Measurements from ENCODE around the gene SNRNP25. TPM values are rescaled to one million over a fixed set of nuclear protein-coding genes. Genes with fewer than 3 reads are reported as not detected.
"Not testable (repeated sequence)": the region's sequence is repeated elsewhere in the genome, so short reads cannot be mapped to it uniquely, and the experiment has no call there.

The SNRNP25 gene
- total and polyA plus RNA-seq, 5 experiments from 2014 or later: 9.5 to 30.2 (median 20.2) TPM

DNA sequence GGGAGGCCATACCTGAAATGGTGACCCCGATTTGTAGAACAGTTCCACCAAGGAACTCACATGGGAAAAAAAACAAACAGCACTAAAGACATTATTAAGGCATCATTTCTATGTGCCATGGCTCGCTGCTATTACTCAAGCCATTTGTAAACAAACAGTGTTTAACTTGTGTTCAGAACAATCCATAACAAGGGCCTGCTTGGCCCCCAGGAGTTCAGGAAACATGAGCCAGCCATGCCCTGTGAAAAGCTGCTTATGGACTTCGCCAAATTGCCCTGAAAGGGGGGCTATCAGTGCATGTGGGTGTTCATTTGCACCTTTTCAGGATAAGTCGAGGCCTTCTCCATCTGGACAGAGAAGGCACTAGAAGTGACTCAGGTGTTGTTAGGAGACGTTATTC, 8.2 kb upstream of the SNRNP25 start:
- no peak for ATAC-seq
- Mint-ChIP-seq H3K4me3 (no peak overlapping the region), H3K27me3 (no peaks in the 10 kb centered on the region), H3K4me1 (peaks cover 16 to 32% (median 26%) of the 10 kb centered on the region in 4 donors), H3K36me3 (peaks cover 0 to 82% (median 9%) of the 10 kb centered on the region in 3 donors), H3K9me3 (no peaks in the 10 kb centered on the region), H3K27ac (no peak overlapping the region)
- DNase-seq: no peak
- POLR2A ChIA-PET: interaction anchor here (0.7 kb wide), 1 partner anchor 12 kb away, joined by 3 read pairs; no protein-coding TSS in a partner anchor

DNA sequence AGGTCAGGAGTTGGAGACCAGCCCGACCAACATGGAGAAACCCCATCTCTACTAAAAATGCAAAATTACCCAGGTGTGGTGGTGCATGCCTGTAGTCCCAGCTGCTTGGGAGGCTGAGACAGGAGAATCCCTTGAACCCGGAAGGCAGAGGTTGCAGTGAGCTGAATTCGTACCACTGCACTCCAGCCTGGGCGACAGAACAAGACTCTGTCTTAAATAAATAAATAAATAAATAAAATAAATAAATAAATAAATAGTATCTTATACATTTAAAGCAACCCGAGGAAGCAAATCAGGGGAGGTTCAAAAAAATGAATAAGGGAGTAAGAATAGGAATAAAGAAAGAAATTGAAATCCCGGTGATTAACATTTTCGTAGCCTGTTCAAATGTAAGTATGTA, 7.1 kb upstream of the SNRNP25 start:
- H3K27ac Mint-ChIP-seq, H3K4me3 Mint-ChIP-seq, POLR2A ChIA-PET, H3K27me3 Mint-ChIP-seq, ATAC-seq, H3K9me3 Mint-ChIP-seq, DNase-seq: not testable (repeated sequence)
- Mint-ChIP-seq H3K4me1 (peaks cover 16 to 42% (median 33%) of the 10 kb centered on the region in 4 donors), H3K36me3 (peaks cover 0 to 88% (median 13%) of the 10 kb centered on the region in 3 donors)

DNA sequence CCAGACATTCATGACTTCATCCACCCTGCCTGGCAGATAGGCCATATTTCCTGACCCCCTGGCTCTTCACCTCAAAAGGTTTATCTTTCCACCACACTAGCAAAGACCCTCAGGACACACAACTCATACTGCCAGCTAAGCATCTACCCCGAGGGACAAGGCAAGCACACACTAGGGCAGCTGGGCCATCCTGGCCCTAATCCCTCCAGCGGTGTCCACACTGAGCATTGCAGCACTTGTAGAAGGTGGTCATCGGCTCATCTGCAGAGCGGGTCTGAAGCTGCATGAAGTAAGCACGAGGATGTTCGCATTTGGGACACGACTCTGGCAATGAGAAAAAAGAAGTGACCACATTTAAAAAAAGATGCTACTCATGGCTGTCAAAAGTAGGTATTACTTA, 6.4 kb upstream of the SNRNP25 start:
- Mint-ChIP-seq H3K9me3 (no peaks in the 10 kb centered on the region), H3K4me1 (peaks cover 12 to 42% (median 33%) of the 10 kb centered on the region in 4 donors), H3K27ac (peak overlapping the region in 5 of 10 donors; percentile 38 to 79 (median 62)), H3K27me3 (no peaks in the 10 kb centered on the region), H3K4me3 (no peak overlapping the region), H3K36me3 (peaks cover 0 to 82% (median 13%) of the 10 kb centered on the region in 3 donors)
- ATAC-seq (no peak), DNase-seq (no peak)
- POLR2A ChIA-PET: no interaction called here

DNA sequence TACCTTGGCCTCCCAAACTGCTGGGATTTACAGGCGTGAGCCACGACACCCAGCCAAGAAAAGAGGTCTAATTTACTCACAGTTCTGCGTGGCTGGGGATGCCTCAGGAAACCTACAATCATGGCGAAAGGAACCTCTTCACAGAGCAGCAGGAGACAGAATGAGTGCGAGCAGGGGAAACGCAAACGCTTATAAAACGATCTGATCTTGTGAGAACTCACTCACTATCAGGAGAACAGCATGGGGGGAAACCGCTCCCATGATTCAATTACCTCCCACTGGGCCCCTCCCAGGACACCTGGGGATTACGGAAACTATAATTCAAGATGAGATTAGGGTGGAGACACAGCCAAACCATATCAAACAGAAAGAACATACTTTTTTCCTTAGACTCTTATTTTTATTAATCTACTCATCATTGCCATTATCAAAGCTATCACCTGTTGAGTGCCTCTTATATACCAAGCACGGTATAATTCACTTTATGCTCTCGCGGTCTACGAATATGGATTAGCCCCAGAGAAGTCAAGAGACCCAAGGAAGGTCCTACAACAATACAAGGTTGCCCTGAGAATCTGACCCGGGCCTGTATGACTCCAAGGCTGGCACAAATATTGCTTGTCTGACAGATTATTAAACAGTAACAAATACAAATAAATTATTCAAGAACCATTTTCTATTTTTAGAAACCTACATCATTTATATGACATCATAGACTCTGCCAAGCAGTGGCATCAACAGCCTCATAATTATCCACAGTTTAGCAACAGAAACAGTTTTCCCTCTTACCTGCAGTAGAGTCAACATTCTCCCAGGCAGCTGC, 2.6 kb upstream of the SNRNP25 start:
- H3K36me3 Mint-ChIP-seq: peaks cover 0 to 46% (median 6%) of the 10 kb centered on the region in 3 donors
- H3K4me3 Mint-ChIP-seq: peak overlapping the region; percentile 28 to 99 (median 57)
- DNase-seq (no peak), ATAC-seq (no peak)
- peaks cover 10 to 41% (median 36%) of the 10 kb centered on the region in 4 donors for H3K4me1 Mint-ChIP-seq
- no peaks in the 10 kb centered on the region for H3K27me3 Mint-ChIP-seq
- no peaks in the 10 kb centered on the region for H3K9me3 Mint-ChIP-seq
- POLR2A ChIA-PET: no interaction called here
- peak overlapping the region in 3 of 10 donors; percentile 10 to 21 (median 21) for H3K27ac Mint-ChIP-seq

DNA sequence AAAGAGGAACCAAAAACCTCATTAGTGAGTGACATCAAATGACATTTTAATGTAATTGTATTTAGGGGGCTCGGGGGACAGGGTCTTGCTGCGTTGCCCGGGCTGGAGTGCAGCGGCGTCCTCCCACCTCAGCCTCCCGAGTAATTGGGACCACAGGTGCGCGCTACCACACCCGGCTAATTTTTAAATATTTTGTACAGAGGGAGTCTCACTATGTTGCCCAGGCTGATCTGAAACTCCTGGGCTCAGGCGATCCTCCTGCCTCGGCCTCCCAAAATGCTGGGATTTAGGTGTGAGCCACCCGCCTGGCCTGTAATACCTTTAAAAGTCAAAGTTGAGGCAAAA, 581 bp downstream of the SNRNP25 start:
- ATAC-seq (no peak), DNase-seq (no peak)
- H3K9me3 Mint-ChIP-seq: no peaks in the 10 kb centered on the region
- no peaks in the 10 kb centered on the region for H3K27me3 Mint-ChIP-seq
- H3K4me3 Mint-ChIP-seq: peak overlapping the region; percentile 94 to 99 (median 97)
- H3K27ac Mint-ChIP-seq: peak overlapping the region; percentile 25 to 94 (median 87)
- peaks cover 0 to 24% (median 5%) of the 10 kb centered on the region in 3 donors for H3K36me3 Mint-ChIP-seq
- H3K4me1 Mint-ChIP-seq: peaks cover 11 to 35% (median 33%) of the 10 kb centered on the region in 4 donors
- POLR2A ChIA-PET: no interaction called here

DNA sequence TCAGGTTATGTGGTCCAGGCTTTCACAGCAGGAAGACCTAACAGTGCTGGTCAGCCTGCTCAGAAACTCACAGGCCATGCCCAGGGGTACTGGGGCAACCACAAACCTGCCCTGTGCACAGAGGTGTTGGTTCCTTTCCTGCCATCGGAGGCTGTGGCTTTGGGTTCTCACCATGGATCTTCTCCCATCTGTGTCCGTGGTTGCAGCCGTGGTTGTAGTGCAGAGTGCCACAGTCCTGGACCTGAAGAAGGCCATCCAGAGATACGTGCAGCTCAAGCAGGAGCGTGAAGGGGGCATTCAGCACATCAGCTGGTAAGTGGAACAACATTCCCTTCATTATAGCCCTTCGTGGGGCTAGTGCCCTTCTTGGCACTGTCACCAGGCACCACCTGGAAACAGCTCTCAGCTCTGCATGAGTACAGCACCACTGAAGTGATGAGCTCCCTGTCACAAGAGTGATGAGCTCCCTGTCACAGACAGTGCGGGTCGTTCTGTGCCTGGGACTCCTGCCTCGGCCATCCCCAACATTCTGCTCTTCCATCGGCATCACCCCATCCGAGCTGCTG, 2.0 kb downstream of the SNRNP25 start:
- H3K4me3 Mint-ChIP-seq: peak overlapping the region in 2 of 10 donors; percentile 18 to 60
- no peaks in the 10 kb centered on the region for H3K9me3 Mint-ChIP-seq
- H3K27ac Mint-ChIP-seq: no peak overlapping the region
- H3K4me1 Mint-ChIP-seq: peaks cover 9 to 33% (median 28%) of the 10 kb centered on the region in 4 donors
- ATAC-seq (no peak), DNase-seq (no peak)
- POLR2A ChIA-PET: no interaction called here
- peaks cover 0 to 11% (median 5%) of the 10 kb centered on the region in 3 donors for H3K36me3 Mint-ChIP-seq
- H3K27me3 Mint-ChIP-seq: no peaks in the 10 kb centered on the region

DNA sequence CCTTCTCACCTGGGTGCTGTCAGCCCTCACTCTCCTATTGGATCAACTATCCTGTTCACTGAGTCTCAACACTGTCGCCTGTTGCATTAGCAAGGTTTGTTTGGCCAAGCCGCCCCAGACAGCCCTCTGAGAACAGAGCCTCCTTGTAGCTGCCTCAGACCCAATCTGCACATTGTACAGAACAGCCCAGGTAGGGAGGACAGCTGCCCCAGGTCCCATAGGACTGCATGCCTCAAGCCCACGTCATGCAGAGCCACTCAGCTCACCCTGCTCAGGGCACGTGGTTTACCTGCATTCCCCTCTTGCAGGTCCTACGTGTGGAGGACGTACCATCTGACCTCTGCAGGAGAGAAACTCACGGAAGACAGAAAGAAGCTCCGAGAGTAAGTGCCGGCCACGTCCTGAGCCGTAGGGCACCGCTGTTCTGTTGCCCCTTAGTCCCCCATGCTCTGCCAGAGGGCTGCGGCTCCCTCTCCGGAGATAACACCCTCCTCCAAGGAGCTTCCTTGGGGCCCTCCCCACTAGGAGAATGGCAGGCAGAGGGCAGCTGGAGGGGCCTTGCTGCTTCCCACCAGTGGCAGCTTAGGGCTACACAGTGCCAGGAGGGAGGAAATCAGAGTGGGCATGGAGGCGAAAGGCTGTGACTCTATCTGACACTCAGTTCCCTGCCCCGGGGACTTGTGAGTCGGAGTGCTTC, 2.8 kb downstream of the SNRNP25 start:
- DNase-seq (no peak), ATAC-seq (no peak)
- Mint-ChIP-seq H3K9me3 (no peaks in the 10 kb centered on the region), H3K36me3 (peaks cover 0 to 4% (median 1%) of the 10 kb centered on the region in 3 donors), H3K27me3 (no peaks in the 10 kb centered on the region), H3K27ac (peak overlapping the region in 1 of 10 donors; percentile 21), H3K4me3 (peak overlapping the region in 2 of 10 donors; percentile 18 to 60), H3K4me1 (peaks cover 9 to 26% (median 21%) of the 10 kb centered on the region in 4 donors)
- POLR2A ChIA-PET: interaction anchor here (0.6 kb wide), 1 partner anchor 40 kb away, joined by 4 read pairs; no protein-coding TSS in a partner anchor

DNA sequence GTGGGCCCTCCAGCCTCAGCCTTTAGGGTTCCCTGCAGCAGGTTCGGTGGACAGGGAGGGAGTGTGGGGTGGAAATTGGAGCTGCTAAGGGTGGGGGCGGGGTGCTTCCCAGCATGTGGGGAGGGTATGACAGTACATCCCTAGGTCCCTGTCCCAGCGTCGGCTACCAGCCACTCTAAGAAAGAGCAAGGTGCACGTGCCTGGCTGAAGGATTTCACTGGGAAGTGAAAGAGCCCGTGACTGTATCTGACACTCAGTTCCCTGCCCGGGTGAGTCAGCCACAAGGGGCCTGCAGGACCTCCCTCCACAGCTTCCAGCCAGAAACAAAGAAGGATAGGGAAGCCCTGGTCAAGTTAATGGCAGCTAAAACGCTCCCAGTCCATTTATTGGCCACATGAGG, 4.1 kb downstream of the SNRNP25 start:
- no peak overlapping the region for H3K4me3 Mint-ChIP-seq
- ATAC-seq (no peak), DNase-seq (no peak)
- peaks cover 0 to 4% (median 1%) of the 10 kb centered on the region in 3 donors for H3K36me3 Mint-ChIP-seq
- peaks cover 7 to 16% (median 13%) of the 10 kb centered on the region in 4 donors for H3K4me1 Mint-ChIP-seq
- H3K27me3 Mint-ChIP-seq: no peaks in the 10 kb centered on the region
- H3K27ac Mint-ChIP-seq: peak overlapping the region in 2 of 10 donors; percentile 37 to 58
- POLR2A ChIA-PET: interaction anchor here (0.5 kb wide), 2 partner anchors 13 to 81 kb away, joined by 3 to 6 read pairs; partner anchors contain the start of gene NPRL3
- H3K9me3 Mint-ChIP-seq: no peaks in the 10 kb centered on the region

DNA sequence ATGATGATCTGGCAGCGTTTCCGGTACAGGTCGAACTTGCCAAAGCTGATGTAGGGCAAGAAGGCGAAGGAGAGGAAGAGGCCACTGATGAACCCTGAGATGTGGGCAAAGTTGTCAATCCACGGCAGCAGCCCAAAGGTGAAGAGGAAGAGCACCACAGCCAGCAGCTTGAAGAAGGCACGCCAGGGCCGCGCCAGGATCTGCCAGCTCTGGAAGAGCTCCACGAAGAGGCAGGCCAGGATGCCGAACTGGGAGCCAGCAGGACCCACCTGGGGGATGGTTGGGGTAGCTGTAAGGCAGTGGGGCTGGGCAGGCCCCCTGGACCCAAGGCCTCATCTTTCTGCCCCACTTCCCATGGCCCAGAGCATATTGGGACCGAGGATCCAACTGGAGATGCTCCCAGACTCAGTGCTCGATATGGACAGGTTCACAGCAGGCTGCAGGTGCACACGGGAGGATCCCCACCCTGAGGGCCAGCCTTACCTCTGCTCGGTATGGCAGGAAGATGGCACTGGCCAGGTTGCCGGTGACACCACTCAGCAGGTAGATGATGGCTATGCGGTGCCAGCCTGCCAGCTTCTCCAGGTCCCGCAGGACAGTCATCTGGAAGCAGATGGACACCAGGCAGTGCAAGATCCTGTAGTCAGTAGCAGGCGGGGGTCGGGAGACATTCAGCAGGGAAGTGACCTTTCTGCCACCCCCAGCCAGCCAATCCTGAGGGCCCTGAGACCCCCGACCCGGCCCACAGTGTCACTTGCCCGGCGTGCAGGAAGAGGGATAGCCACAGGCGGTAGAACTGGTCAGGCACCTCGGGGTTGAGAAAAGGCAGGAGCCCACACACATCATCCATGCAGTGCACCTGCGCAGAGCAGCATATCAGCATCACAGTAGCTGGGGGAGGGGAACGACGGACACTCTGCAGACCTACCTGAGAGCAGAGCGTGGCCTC, 5.1 kb downstream of the SNRNP25 start:
- POLR2A ChIA-PET: no interaction called here
- H3K36me3 Mint-ChIP-seq: peaks cover 0 to 4% (median 1%) of the 10 kb centered on the region in 3 donors
- H3K9me3 Mint-ChIP-seq: no peaks in the 10 kb centered on the region
- peaks cover 5 to 9% (median 6%) of the 10 kb centered on the region in 4 donors for H3K4me1 Mint-ChIP-seq
- peak overlapping the region in 2 of 10 donors; percentile 41 to 58 for H3K27ac Mint-ChIP-seq
- H3K4me3 Mint-ChIP-seq: no peak overlapping the region
- ATAC-seq (no peak), DNase-seq (no peak)
- no peaks in the 10 kb centered on the region for H3K27me3 Mint-ChIP-seq

DNA sequence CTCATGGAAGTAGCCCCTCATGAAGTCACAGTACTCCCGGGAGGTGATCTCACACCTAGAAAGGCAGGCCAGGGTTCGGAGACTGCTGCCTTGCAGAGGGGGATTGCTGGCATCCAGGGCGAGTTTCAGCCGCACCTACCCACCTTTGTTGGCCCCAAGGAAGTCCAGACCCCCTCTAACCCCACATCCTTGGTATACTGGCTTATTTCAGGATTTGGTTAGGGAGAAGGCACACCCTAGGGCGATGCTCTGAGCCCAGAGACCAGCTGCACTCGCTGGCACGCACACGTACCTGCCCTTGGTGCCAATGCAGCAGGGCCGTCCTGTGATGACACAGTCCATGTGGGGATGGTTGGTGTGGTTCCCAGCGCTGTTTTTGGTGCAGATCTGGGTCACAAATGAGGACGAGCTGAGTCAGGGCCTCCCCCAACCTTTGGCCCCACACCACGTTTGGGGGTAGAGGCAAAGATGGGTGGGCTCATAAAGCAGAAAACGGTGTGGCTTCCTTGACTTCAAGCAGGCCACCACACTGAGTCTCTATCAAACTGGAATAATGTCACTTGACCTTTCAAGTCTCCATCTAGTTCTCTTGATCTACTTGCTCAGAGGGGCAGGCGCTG, 5.9 kb downstream of the SNRNP25 start:
- Mint-ChIP-seq H3K9me3 (no peaks in the 10 kb centered on the region), H3K27ac (no peak overlapping the region), H3K27me3 (peaks cover 0 to 3% (median 0%) of the 10 kb centered on the region in 5 donors), H3K36me3 (peaks cover 0 to 4% (median 1%) of the 10 kb centered on the region in 3 donors), H3K4me3 (no peak overlapping the region), H3K4me1 (peaks cover 0 to 6% (median under 1%) of the 10 kb centered on the region in 4 donors)
- POLR2A ChIA-PET: no interaction called here
- ATAC-seq (no peak), DNase-seq (no peak)

DNA sequence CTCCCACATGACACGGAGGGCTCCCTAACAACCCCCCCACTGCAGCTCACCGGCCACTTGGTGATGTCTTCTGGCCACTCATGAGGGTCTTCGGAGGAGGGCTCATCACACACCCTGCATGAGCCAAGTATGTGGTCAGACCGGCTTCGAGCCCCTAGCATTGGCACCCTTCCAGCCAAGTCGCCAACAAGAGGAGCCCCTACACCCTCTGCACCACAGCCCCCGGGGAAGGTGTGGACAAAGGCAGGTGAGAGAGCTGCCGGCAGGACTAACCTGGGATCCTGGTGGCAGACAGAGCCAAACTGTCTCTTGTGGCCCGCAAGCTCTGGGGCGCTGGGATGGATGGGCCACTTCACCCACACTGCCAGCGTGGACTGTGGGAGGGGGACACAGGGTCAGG, 6.5 kb downstream of the SNRNP25 start:
- Mint-ChIP-seq H3K4me3 (no peak overlapping the region), H3K4me1 (peaks cover 0 to 2% (median under 1%) of the 10 kb centered on the region in 4 donors), H3K9me3 (no peaks in the 10 kb centered on the region), H3K27me3 (peaks cover 0 to 3% (median 0%) of the 10 kb centered on the region in 5 donors), H3K36me3 (peaks cover 0 to 4% (median 1%) of the 10 kb centered on the region in 3 donors), H3K27ac (no peak overlapping the region)
- no peak for DNase-seq
- no peak for ATAC-seq
- POLR2A ChIA-PET: no interaction called here
